Measurements from ENCODE around the gene SERPINH1.

Gene SERPINH1

DNA sequence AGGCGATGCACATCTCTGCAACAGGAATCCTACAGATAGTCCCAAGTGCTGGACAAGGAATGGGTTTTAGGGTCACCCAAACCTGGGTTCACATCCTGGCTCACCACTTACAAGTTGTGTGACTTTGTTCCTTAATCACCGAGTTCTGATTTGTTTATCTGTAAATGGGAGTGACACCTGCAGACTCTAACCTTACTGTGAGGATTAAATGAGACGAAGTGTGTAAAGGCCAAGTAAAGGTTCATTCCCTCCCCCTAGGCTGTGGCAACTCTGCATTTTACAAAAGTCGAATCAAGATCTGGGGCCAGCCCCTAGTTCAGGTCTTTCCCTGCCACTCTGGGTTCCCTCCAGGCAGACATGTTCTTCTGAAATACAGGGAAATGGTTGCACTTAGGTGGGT, 34.9 kb downstream of the SERPINH1 start:
- DNase-seq (ENCODE audit: low read depth in 2 of 2) = no peak

DNA sequence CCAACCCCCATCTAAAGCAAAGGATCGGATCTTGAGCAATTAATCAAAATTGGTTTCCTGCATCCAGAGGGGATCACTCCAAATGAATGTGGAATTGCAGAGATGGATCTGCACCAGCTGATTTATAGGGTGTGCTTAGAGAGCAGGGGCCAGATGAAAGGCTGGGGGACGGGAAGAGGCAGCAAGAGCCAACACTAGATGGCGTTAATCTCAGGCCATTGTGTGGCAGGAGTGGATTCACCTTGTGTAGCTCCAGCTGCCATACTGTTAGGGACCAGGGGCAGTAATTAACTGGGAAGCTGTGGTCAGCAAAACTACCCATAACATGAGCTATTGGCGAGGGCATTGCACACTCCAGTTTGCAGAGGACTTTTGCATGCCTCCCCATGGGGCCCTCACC, 35.6 kb downstream of the SERPINH1 start:
- no peak for DNase-seq (ENCODE audit: low read depth in 2 of 2)

DNA sequence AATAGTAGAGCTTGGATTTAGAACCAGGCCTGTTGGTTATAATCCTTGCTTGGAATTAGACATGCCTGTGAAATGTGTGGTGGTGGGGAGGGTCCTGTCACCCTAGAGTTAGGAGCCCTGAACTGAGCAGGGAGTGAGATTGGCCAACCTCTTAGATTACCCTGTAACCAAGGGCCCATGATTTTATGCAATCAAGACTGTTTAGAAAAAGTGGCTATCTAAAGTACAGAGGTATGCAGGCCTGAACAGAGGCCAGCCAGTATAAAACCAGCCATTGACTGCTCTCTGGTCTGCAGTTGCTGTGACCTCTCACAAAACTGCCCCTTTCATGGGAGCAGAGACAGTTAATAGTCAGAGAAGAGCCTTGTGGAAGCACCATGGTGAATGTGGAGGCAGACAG, 36.2 kb downstream of the SERPINH1 start:
- no peak for DNase-seq (ENCODE audit: low read depth in 2 of 2)

DNA sequence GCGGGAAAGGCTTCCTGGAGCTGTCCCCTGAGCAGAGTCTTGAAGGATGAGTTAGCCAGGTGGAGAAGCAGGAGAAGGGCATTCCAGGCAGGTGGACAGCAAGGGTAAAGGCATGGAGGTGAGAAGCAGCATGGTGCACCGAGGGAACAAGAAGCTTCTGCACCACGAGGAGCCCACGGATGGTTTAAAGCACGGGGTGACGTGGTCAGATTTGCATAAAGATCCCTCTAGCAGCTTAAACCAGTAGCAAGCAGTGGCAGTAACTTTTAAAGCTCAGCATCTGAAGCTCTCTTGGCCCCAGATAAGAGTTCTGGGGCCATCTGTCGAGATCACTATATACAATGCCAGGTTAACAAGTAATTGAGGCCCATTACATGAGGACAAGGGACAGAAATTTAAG, 36.8 kb downstream of the SERPINH1 start:
- no peak for DNase-seq (ENCODE audit: low read depth in 2 of 2)

DNA sequence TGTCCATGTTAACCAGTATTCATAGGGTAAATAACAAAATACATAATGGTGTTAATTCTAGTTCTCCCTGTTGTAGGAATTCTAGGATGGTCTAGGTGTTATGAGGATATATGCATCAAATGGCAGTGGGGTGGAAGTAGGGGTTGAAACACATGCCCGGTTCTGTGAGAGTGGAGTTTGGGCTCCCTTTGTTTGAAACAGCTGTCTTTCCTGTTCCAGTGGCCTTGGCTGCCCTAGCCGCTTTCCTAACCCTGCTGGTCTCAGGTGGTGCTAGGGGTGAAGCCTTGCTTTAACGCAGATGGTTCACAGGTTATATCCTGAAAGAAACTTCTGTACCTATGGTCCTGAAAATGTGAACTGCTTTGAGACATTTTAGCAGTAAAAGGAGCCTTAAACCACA, 38.3 kb downstream of the SERPINH1 start:
- DNase-seq (ENCODE audit: low read depth in 2 of 2) = no peak

DNA sequence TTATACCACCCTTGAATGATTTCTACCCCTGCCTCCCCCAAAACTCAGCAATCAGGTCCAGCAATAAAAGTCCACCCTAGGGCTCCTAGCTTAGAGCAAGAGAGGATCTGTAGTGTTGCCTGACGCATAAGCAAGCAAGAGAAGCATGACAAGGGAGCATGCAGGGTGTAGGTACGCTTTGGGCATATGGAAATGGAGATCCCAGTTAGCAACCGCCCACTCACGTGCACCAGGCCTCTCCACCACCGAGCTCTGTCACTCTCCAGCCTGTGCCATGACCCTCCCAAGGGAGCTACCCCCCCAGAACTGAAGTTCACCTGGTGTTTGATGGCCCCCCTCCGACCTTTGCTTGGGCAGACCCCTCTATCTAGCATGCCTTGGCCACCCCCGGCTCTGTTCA, 39.4 kb downstream of the SERPINH1 start:
- no peak for DNase-seq (ENCODE audit: low read depth in 2 of 2)

DNA sequence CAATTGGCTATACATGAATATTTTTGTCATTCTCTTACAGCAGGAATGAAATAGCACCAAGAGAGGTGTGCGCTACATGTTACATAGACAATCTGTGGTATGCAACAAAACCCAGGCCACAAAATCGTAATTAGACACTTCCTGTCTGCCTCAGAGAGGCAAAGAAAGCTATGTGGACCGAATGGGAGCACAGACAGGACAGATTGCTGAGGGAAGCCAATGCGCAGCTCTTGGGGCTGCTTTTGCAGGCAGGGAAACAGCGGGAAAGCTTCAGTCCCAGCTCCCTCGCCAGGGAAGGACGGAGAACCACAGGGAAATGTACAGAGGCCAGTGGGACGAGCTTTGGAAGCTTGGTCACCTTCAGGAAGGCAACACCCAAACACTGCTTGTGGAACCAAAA, 40.9 kb downstream of the SERPINH1 start:
- DNase-seq (ENCODE audit: low read depth in 2 of 2) = no peak

DNA sequence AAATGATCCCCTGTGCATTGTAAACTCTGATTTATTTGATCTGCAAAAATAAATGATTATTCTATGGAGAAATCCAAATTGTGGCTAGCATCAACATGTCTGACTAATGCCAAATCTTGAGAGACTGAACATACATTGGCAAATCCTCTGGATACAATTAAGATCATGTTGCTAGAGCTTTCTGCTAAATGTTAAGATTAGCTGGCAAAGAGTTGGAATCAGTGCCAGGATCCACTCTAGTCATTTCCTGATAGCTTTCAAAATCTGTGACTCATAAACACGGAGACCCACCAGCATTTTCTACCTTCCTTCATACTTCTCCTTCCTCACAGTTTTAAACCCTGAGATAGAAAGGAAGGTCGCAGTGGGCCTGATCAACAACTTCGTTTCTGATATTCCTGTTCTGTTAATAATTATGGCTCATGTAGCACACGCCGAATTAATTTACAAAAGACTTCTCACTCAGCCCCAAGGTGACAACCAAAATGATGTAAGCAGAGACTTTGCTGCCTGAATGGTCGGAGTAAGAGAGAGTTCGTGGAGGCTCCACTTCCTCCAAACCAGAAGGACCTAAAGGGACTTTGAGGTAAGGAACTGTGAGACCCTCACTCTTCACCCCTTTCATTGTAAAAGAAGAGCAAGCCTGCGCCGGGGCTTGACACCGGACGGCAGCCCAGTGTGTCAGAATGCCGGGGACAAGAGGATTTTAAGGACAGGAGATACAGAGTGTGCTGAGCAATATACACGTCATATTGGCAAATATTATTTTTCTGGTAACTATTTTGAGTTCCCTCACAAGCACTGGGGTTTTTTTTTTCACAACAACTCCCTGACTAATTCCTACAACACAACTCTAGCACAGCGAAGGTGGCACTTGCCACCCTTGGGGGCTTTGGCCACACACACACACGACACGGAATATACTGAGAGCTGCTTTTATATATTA, 42.0 kb downstream of the SERPINH1 start:
- DNase-seq (ENCODE audit: low read depth in 2 of 2) = no peak

DNA sequence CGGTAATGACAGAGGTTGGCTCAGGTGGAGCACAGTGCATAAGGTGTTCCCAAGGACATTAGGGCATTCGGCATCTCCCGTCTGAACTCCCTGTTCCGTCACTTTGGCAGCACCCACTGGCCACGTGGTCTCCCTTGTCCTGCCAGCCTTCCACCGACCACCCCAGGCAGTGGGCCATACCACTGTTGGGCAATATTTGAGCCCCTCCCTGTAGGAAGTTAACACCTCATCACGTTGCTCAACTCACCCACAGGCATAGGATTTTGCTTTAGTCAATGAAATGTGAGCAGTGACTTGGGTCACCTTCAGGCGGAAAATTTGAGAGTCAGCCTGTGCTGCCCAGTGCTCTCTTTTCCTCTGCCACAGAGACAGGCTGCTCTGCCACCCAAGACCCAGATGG, 44.0 kb downstream of the SERPINH1 start:
- no peak for DNase-seq (ENCODE audit: low read depth in 2 of 2)

DNA sequence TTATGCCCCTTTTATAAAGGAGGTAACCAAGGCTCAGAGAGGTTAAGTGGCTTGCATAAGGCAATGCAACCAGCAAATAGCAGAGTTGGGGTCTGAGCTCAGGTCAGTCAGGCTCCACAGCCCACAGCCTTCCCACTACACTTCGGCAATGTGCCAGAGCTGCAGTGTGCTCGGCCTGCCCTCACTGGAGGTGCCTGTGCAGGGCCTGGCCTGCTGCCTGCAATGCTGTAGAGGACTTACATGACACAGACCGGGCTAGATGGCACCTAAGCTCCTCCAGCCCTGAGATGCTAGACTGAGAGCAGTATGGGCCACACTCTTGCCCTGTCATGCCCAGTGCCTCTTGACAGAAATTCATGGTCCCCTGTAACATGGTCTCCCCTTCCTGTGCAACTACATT, 49.8 kb downstream of the SERPINH1 start:
- no peak for DNase-seq (ENCODE audit: low read depth in 2 of 2)

DNA sequence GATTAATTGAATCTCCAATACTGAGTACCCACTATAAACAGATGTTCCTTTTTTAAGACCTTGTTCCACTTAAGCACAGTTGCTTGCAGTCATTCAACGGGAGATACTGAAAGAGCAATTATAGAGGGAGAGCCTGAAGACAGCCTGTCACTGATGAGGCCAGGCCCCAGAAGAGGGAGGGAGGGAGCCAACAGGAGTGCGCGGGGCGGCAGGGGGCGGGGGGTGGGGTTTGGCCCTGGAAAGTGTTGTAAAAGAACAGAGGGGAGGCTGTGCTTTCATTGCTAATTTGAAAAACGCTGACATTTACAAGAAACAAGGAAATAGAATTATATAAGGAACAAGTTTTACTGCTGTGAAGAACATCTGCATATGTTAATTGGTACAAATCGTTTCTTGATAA, 53.7 kb downstream of the SERPINH1 start:
- DNase-seq (ENCODE audit: low read depth in 2 of 2) = no peak

DNA sequence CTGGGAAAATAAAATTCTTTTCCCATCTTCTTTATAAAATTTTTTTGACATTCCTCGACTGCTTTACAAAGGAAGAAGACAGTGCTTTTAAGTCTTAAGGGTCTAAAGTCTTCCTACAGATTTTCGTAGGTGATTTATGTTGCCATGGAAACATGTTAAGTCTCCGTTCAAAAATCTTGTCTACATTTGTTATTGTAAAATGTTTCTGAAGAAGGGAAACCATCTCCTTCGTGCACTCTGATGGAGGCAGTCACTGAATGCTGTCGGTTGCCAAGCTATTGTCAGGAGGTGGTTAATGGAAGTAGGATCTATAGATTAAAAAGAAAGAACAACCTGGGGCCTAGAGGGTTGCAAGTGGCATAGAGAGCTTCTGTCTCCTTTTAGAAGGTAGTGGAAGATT, 54.2 kb downstream of the SERPINH1 start:
- no peak for DNase-seq (ENCODE audit: low read depth in 2 of 2)
